Measurements from ENCODE around the gene PAX3.

PAX3 gene

DNA sequence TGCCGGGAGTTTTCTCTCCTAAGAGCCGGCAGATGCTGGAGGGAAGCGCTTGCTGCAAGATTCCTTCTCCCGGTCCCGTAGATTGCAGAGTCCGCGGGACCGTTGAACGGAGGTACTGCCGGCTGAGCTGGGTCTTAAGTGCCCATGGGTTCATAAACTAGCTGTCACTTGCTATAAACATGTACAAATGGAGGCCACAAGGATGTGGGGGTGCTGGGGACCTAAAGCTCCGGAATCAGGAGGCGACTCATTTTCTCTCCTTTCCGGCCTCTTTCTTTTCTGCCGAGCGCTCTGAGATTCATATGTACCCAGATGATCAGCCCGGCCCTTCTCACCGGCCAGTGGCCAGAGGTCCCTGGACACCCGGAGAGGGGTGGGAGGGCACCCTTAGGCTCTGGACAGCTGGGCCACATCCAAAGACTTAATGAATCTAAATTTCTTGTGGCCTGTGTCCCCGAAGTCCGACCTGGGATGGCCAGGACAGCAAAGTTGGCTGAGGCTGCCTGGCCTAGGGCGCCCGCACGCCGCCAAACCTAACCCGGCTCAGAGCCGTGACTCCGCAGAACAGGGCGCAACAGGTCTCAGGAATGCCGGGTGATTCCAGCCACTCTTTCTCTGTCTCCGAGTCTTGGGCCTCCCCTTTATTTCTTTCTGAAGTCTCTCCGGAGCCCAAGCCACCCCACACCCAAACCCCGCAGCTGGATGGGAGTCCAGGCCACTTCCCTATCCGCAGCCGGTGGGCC is 2.4 kb upstream of the PAX3 start:
- H3K27me3 ChIP-seq (ENCODE audit: low read length), result no peaks in the 10 kb centered on the region
- H3K79me2 ChIP-seq (ENCODE audit: insufficient read depth, low read length), result no peaks in the 10 kb centered on the region
- no peak for TF ChIP-seq EZH2phosphoT487 (conservative IDR thresholded peaks at IDR 0.05; ENCODE audit: low read length)
- TF ChIP-seq, protein P1, sequence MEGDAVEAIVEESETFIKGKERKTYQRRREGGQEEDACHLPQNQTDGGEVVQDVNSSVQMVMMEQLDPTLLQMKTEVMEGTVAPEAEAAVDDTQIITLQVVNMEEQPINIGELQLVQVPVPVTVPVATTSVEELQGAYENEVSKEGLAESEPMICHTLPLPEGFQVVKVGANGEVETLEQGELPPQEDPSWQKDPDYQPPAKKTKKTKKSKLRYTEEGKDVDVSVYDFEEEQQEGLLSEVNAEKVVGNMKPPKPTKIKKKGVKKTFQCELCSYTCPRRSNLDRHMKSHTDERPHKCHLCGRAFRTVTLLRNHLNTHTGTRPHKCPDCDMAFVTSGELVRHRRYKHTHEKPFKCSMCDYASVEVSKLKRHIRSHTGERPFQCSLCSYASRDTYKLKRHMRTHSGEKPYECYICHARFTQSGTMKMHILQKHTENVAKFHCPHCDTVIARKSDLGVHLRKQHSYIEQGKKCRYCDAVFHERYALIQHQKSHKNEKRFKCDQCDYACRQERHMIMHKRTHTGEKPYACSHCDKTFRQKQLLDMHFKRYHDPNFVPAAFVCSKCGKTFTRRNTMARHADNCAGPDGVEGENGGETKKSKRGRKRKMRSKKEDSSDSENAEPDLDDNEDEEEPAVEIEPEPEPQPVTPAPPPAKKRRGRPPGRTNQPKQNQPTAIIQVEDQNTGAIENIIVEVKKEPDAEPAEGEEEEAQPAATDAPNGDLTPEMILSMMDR (IDR thresholded peaks at IDR 0.05; ENCODE audit: insufficient read depth, low read length, poor library complexity, severe bottlenecking), result no peak
- no peaks in the 10 kb centered on the region for H3K9me3 ChIP-seq (ENCODE audit: insufficient read depth, low read length)
- no peak overlapping the region for H2AFZ ChIP-seq (ENCODE audit: low read depth, low read length, severe bottlenecking)
- no peaks in the 10 kb centered on the region for H4K20me1 ChIP-seq (ENCODE audit: low read depth, low read length)
- no peaks in the 10 kb centered on the region for H3K9me2 ChIP-seq (replicated peaks; ENCODE audit: insufficient read depth, low read length)
- H3K9ac ChIP-seq (ENCODE audit: low read length), result no peak overlapping the region
- no peaks in the 10 kb centered on the region for H3K36me3 ChIP-seq (ENCODE audit: low read length)
- H3K27ac ChIP-seq (ENCODE audit: low read depth, low read length), result no peak overlapping the region
- no peak overlapping the region for H3K4me3 ChIP-seq (ENCODE audit: insufficient read depth, low read length, poor library complexity, severe bottlenecking)
- H3F3A ChIP-seq (ENCODE audit: insufficient read depth), result no peaks in the 10 kb centered on the region
- H3K4me2 ChIP-seq (ENCODE audit: low read depth, low read length, poor library complexity, severe bottlenecking), result no peak overlapping the region

DNA sequence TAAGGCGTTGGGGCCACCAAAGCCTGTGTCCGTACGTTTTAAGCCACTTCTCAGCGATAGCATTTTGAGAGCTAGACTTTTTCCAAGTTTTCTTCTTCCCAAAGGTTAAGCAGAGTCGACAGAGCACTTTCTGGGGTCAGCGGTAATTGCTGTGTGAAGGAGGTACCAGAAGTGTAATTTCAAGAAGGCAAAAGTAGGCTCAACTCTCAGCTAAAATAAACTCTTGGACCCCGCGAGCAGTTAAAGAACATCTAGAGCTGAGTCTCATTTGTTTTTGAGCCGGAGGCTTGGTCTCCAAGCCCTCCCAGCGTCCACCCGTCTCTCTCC is 1.9 kb upstream of the PAX3 start:
- Histone ChIP-seq H3K9me2 (replicated peaks; ENCODE audit: insufficient read depth, low read length) (no peaks in the 10 kb centered on the region), H3K4me2 (ENCODE audit: low read depth, low read length, poor library complexity, severe bottlenecking) (no peak overlapping the region), H3K4me3 (ENCODE audit: insufficient read depth, low read length, poor library complexity, severe bottlenecking) (no peak overlapping the region), H4K20me1 (ENCODE audit: low read depth, low read length) (no peaks in the 10 kb centered on the region), H3K36me3 (ENCODE audit: low read length) (no peaks in the 10 kb centered on the region), H3F3A (ENCODE audit: insufficient read depth) (no peaks in the 10 kb centered on the region), H2AFZ (ENCODE audit: low read depth, low read length, severe bottlenecking) (no peak overlapping the region), H3K9ac (ENCODE audit: low read length) (no peak overlapping the region), H3K27me3 (ENCODE audit: low read length) (no peaks in the 10 kb centered on the region), H3K79me2 (ENCODE audit: insufficient read depth, low read length) (no peaks in the 10 kb centered on the region), H3K9me3 (ENCODE audit: insufficient read depth, low read length) (no peaks in the 10 kb centered on the region), H3K27ac (ENCODE audit: low read depth, low read length) (no peak overlapping the region)
- TF ChIP-seq, protein P1 (IDR thresholded peaks at IDR 0.05; ENCODE audit: insufficient read depth, low read length, poor library complexity, severe bottlenecking), result no peak
- TF ChIP-seq EZH2phosphoT487 (conservative IDR thresholded peaks at IDR 0.05; ENCODE audit: low read length), result no peak

DNA sequence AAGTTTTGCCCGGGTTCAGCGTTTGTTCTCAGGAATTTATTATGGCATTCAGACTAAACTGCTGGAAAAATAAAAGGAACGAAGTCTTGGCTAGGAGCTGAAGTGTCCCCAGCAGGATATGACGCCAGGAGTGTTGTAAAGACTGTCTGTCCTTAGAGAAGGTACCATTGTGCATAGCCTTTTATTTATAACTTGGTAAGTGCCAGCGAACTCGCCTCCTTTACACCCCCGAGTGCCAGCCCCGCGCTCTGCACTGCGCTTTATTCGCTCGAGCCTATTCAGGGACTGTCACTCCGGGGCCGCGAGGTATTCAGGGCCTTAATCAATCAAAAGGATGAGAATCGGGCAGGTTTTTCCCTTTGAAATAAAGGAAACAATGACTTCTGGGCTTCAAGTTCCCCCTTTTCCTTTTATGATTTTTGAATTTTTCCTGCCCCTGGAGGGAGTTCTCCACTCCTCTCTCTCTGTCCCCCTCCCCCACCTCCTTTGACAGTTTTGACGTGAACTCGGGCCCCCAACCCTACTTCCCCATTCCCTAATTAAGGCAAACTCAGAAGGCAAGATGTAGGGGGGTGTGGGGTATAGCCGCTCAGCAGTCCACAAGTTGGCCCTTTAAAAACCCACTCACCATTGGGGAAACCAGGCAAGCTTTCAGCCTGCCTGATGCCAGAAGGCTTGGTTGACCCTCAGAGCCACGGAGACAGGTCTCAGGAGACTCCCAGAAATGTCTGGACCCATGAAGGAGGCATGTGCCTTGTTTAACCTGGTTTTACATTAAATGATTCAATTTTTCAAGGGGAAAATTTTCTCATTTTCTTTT is 1.3 kb upstream of the PAX3 start:
- Histone ChIP-seq H3K36me3 (ENCODE audit: low read length) (no peaks in the 10 kb centered on the region), H3K27ac (ENCODE audit: low read depth, low read length) (no peak overlapping the region), H3K9me3 (ENCODE audit: insufficient read depth, low read length) (no peaks in the 10 kb centered on the region), H3K4me3 (ENCODE audit: insufficient read depth, low read length, poor library complexity, severe bottlenecking) (no peak overlapping the region), H3F3A (ENCODE audit: insufficient read depth) (no peaks in the 10 kb centered on the region), H3K4me2 (ENCODE audit: low read depth, low read length, poor library complexity, severe bottlenecking) (no peak overlapping the region), H3K79me2 (ENCODE audit: insufficient read depth, low read length) (no peaks in the 10 kb centered on the region), H3K9me2 (replicated peaks; ENCODE audit: insufficient read depth, low read length) (no peaks in the 10 kb centered on the region), H3K9ac (ENCODE audit: low read length) (no peak overlapping the region), H2AFZ (ENCODE audit: low read depth, low read length, severe bottlenecking) (no peak overlapping the region), H4K20me1 (ENCODE audit: low read depth, low read length) (no peaks in the 10 kb centered on the region), H3K27me3 (ENCODE audit: low read length) (no peaks in the 10 kb centered on the region)
- TF ChIP-seq EZH2phosphoT487 (conservative IDR thresholded peaks at IDR 0.05; ENCODE audit: low read length), result no peak
- TF ChIP-seq, protein P1 (IDR thresholded peaks at IDR 0.05; ENCODE audit: insufficient read depth, low read length, poor library complexity, severe bottlenecking), result no peak
